ENCODE measurements around the gene MRTFB. TPM values are rescaled to one million over a fixed set of nuclear protein-coding genes. Genes with fewer than 3 reads are reported as not detected.

Gene MRTFB
- total RNA-seq, 2 experiments from 2014 or later = 18.0 to 19.4 TPM

DNA sequence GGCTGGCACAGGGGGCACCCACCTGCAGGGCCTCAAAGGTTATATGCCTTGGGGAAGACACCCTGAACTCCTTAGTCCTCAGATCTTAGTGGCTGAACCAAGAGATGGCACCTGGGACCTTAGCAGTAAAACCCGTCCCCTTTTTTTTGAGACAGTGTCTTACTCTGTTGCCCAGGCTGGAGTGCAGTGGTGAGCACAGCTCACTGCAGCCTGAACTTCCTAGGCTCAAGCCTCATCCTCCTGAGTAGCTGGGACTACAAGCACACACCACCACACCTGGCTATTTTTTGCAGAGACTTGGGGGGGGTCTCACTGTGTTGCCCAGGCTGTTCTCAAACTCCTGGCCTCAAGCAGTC is 237.2 kb downstream of the MRTFB start:
- no peaks in the 10 kb centered on the region for H3K9me3 Mint-ChIP-seq
- POLR2A ChIA-PET = interaction anchor here (3.1 kb wide), 1 partner anchor 23 kb away, joined by 24 read pairs; no protein-coding TSS in a partner anchor
- H3K36me3 ChIP-seq (ENCODE audit: insufficient read depth, low read length) = no peaks in the 10 kb centered on the region
- ATAC-seq (ENCODE audit: poor library complexity) (no peak), DNase-seq (no peak)
- H3K4me1 ChIP-seq (ENCODE audit: insufficient read depth, low read length) = peaks cover 45% of the 10 kb centered on the region
- peaks cover 54% of the 10 kb centered on the region for H3K4me1 Mint-ChIP-seq (ENCODE audit: low read depth)
- H3K27ac ChIP-seq (ENCODE audit: low read depth in 1 of 2, low read length in 2 of 2) = no peak overlapping the region
- H3K9me3 ChIP-seq (ENCODE audit: control insufficient read depth in 1 of 2, insufficient read depth in 1 of 2, low read length in 2 of 2) = no peaks in the 10 kb centered on the region
- intact Hi-C loops (cut with DNase I, micrococcal nuclease) = loop anchor here in 1 of 2 experiments (10.0 kb wide), 1 partner anchor 286 kb away; no protein-coding TSS in a partner anchor
- H3K36me3 Mint-ChIP-seq (ENCODE audit: low read depth) = no peaks in the 10 kb centered on the region
- no peaks in the 10 kb centered on the region for H3K27me3 Mint-ChIP-seq
- TF ChIP-seq, protein P1, sequence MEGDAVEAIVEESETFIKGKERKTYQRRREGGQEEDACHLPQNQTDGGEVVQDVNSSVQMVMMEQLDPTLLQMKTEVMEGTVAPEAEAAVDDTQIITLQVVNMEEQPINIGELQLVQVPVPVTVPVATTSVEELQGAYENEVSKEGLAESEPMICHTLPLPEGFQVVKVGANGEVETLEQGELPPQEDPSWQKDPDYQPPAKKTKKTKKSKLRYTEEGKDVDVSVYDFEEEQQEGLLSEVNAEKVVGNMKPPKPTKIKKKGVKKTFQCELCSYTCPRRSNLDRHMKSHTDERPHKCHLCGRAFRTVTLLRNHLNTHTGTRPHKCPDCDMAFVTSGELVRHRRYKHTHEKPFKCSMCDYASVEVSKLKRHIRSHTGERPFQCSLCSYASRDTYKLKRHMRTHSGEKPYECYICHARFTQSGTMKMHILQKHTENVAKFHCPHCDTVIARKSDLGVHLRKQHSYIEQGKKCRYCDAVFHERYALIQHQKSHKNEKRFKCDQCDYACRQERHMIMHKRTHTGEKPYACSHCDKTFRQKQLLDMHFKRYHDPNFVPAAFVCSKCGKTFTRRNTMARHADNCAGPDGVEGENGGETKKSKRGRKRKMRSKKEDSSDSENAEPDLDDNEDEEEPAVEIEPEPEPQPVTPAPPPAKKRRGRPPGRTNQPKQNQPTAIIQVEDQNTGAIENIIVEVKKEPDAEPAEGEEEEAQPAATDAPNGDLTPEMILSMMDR (IDR thresholded peaks at IDR 0.05) = no peak
- H3K27ac Mint-ChIP-seq = peak overlapping the region; percentile 82
- H3K4me3 ChIP-seq (ENCODE audit: low read length) = no peak overlapping the region
- H3K4me3 Mint-ChIP-seq = peak overlapping the region; percentile 25
- CTCF ChIA-PET = interaction anchor here (1.6 kb wide), 1 partner anchor 8 kb away, joined by 3 read pairs; no protein-coding TSS in a partner anchor
- peaks cover 6 to 9% of the 10 kb centered on the region in 2 experiments for H3K27me3 ChIP-seq (ENCODE audit: control insufficient read depth in 1 of 2, insufficient read depth in 2 of 2, low read length in 2 of 2)

- Histone ChIP-seq H3K9me3 (ENCODE audit: control insufficient read depth in 1 of 2, insufficient read depth in 1 of 2, low read length in 2 of 2) (no peaks in the 10 kb centered on the region), H3K4me3 (ENCODE audit: low read length) (peak overlapping the region; percentile 41), H3K36me3 (ENCODE audit: insufficient read depth, low read length) (no peaks in the 10 kb centered on the region), H3K4me1 (ENCODE audit: insufficient read depth, low read length) (peaks cover 40% of the 10 kb centered on the region), H3K27ac (ENCODE audit: low read depth in 1 of 2, low read length in 2 of 2) (peak overlapping the region; percentile 9 to 62), H3K27me3 (ENCODE audit: control insufficient read depth in 1 of 2, insufficient read depth in 2 of 2, low read length in 2 of 2) (no peaks in the 10 kb centered on the region)
- no peaks in the 10 kb centered on the region for H3K9me3 Mint-ChIP-seq
- ATAC-seq (ENCODE audit: poor library complexity) (peak; percentile 82), DNase-seq (peak in 9 of 14 experiments; percentile 14 to 66 (median 37))
- intact Hi-C loops (cut with DNase I, micrococcal nuclease) = loop anchor here in 1 of 2 experiments (10.0 kb wide), 1 partner anchor 286 kb away; no protein-coding TSS in a partner anchor
- H3K27ac Mint-ChIP-seq = peak overlapping the region; percentile 82
- H3K27me3 Mint-ChIP-seq = no peaks in the 10 kb centered on the region
- H3K36me3 Mint-ChIP-seq (ENCODE audit: low read depth) = no peaks in the 10 kb centered on the region
- H3K4me3 Mint-ChIP-seq = peak overlapping the region; percentile 82
- TF ChIP-seq, protein P1 (IDR thresholded peaks at IDR 0.05) = peak; percentile 15
- POLR2A ChIA-PET = interaction anchor here (1.0 to 3.1 kb wide), 3 partner anchors 24 to 324 kb away, joined by 3 to 24 read pairs (median 4); no protein-coding TSS in a partner anchor
- H3K4me1 Mint-ChIP-seq (ENCODE audit: low read depth) = peaks cover 54% of the 10 kb centered on the region
- CTCF ChIA-PET = interaction anchor here (1.2 kb wide), 1 partner anchor 24 kb away, joined by 3 read pairs; no protein-coding TSS in a partner anchor
Observed at GRCh38 chr16:14309001-14309886, 238.1 kb downstream of the MRTFB start.

DNA sequence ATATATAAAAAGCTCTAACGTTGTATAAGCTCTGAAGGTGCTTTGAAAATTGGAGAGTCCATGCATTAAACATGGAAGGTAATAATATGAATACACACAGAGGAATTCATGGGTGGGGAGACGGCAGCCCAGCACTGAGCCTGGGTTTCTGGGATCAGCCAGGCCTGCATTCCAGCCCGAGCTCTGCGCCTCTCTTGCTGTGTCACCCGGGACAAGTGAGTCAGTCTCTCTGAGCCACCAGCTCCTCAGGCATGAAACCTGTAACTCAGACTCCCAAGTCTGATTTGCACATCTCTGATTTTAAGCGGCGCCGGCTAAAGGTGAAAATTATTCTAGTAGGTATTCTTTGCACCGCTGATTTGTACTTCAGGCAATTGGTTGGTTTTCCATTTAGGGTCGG is 238.8 kb downstream of the MRTFB start:
- Mint-ChIP-seq H3K27me3 (no peaks in the 10 kb centered on the region), H3K36me3 (ENCODE audit: low read depth) (no peaks in the 10 kb centered on the region), H3K9me3 (no peaks in the 10 kb centered on the region), H3K4me1 (ENCODE audit: low read depth) (peaks cover 51% of the 10 kb centered on the region), H3K27ac (peak overlapping the region; percentile 82), H3K4me3 (peak overlapping the region; percentile 82)
- TF ChIP-seq, protein P1 (IDR thresholded peaks at IDR 0.05) = no peak
- Histone ChIP-seq H3K9me3 (ENCODE audit: control insufficient read depth in 1 of 2, insufficient read depth in 1 of 2, low read length in 2 of 2) (no peaks in the 10 kb centered on the region), H3K4me3 (ENCODE audit: low read length) (no peak overlapping the region), H3K27ac (ENCODE audit: low read depth in 1 of 2, low read length in 2 of 2) (no peak overlapping the region), H3K4me1 (ENCODE audit: insufficient read depth, low read length) (peaks cover 40% of the 10 kb centered on the region), H3K36me3 (ENCODE audit: insufficient read depth, low read length) (no peaks in the 10 kb centered on the region), H3K27me3 (ENCODE audit: control insufficient read depth in 1 of 2, insufficient read depth in 2 of 2, low read length in 2 of 2) (no peaks in the 10 kb centered on the region)
- ChIA-PET CTCF (interaction anchor here (1.2 kb wide), 1 partner anchor 25 kb away, joined by 3 read pairs; no protein-coding TSS in a partner anchor), POLR2A (interaction anchor here (0.8 to 3.1 kb wide), 3 partner anchors 24 to 324 kb away, joined by 3 to 24 read pairs (median 4); no protein-coding TSS in a partner anchor)
- DNase-seq (no peak), ATAC-seq (ENCODE audit: poor library complexity) (no peak)
- intact Hi-C loops (cut with DNase I, micrococcal nuclease) = loop anchor here in 1 of 2 experiments (10.0 kb wide), 1 partner anchor 285 kb away; no protein-coding TSS in a partner anchor
